GM18951 (cell line): ENCODE results near the gene SLC22A15.

Source experiments
- POLR2A ChIP-seq: IDR thresholded peaks from 4 replicates; pipeline ENCODE4 v1.6.1; 2011; ENCODE audit warnings: mild to moderate bottlenecking; ENCODE audit not compliant: insufficient read length, insufficient read depth; ENCODE audit errors: extremely low read depth
- in situ Hi-C: fragments of 300-500 bp; cut with MboI; formaldehyde crosslinking; loops from one replicate; pipeline ENCODE4 v1.12.0; 2022; ENCODE audit warnings: low sequenced_read_pairs, mixed read lengths, inconsistent platforms; ENCODE audit not compliant: unreplicated experiment

The SLC22A15 gene

GRCh38 chr1:116110567-116111523, 134.5 kb downstream of the SLC22A15 start, which contains the start of gene MAB21L3:
Gene MAB21L3 (plus strand): TSS chr1:116111399. CDS start chr1:116112616, 1,217 bp downstream.
- TF ChIP-seq POLR2A, result peak; percentile 35
- in situ Hi-C loops, result no loop called here

GRCh38 chr1:116111524-116112021, 135.3 kb downstream of the SLC22A15 start:
- no peak for TF ChIP-seq POLR2A
- in situ Hi-C loops, result no loop called here

GRCh38 chr1:116112388-116113140, 136.3 kb downstream of the SLC22A15 start:
- TF ChIP-seq POLR2A, result no peak
- in situ Hi-C loops, result no loop called here

- no peak for TF ChIP-seq POLR2A
- in situ Hi-C loops, result no loop called here
These were observed 137.3 kb downstream of the SLC22A15 start for GRCh38 chr1:116113615-116114014.

GRCh38 chr1:116115476-116116439, 139.4 kb downstream of the SLC22A15 start:
- no peak for TF ChIP-seq POLR2A
- in situ Hi-C loops, result no loop called here

GRCh38 chr1:116118471-116118870, 142.2 kb downstream of the SLC22A15 start:
- in situ Hi-C loops, result no loop called here
- TF ChIP-seq POLR2A, result no peak
